Panc1 (cell line): Measurements from ENCODE around the gene KCND3. TPM values are rescaled to one million over a fixed set of nuclear protein-coding genes. Genes with fewer than 3 reads are reported as not detected.

ENCODE experiments used
- ATAC-seq: fragments of 200-7000 bp; cut with Tn5 transposase; 2 replicates; pipeline ENCODE4 v1.9.1; 2020; ENCODE audit warnings: mild to moderate bottlenecking, moderate library complexity
- BruUV-seq: library from RNA; stranded (reverse); fragments of 400-500 nt; replicated peaks from 2 replicates; lab custom pipeline; 2021; lab: Mats Ljungman, UMichigan
- CTCF ChIA-PET: fragments of 300-600 bp; sonication (Branson Sonifier 250); formaldehyde crosslinking; loops from one replicate; lab custom pipeline; 2022; ENCODE audit warnings: antibody characterized with exemption; lab: Charles Lee
- POLR2A ChIA-PET: fragments of 300-600 bp; sonication (Branson Sonifier 250); formaldehyde crosslinking; loops from one replicate; lab custom pipeline; 2022; ENCODE audit warnings: antibody characterized with exemption; lab: Charles Lee
- DNase-seq: peaks from one replicate; pipeline ENCODE4 v3.0.0-alpha.2; 2010; ENCODE audit warnings: low read depth, low spot score
- H3K27ac ChIP-seq: 2 replicates; pipeline ENCODE4 v1.5.1; 2011; ENCODE audit warnings: mild to moderate bottlenecking, low read length, inconsistent platforms
- H3K27me3 ChIP-seq: fragments of 200-500 bp; sonication (Bioruptor generic); 2 replicates; pipeline ENCODE4 v1.6.0; 2014; ENCODE audit warnings: low read length, inconsistent platforms; ENCODE audit not compliant: control insufficient read depth, insufficient read depth
- H3K36me3 ChIP-seq: fragments of 200-500 bp; sonication (Bioruptor generic); 2 replicates; pipeline ENCODE4 v1.5.1; 2014; ENCODE audit warnings: inconsistent platforms, mild to moderate bottlenecking, low read length, moderate library complexity; ENCODE audit not compliant: control insufficient read depth, insufficient read depth
- H3K4me1 ChIP-seq: 2 replicates; pipeline ENCODE4 v1.5.1; 2011; ENCODE audit warnings: inconsistent platforms, mild to moderate bottlenecking, low read length, moderate library complexity; ENCODE audit not compliant: control insufficient read depth, insufficient read depth
- H3K4me3 ChIP-seq, 2 experiments: 2 replicates each; pipeline ENCODE4 v1.5.1; 2011 to 2012; ENCODE audit warnings: low read depth in 2 of 2, low read length in 2 of 2, mild to moderate bottlenecking in 2 of 2, inconsistent platforms in 1 of 2, moderate library complexity in 1 of 2
- H3K9me3 ChIP-seq: fragments of 200-500 bp; sonication (Bioruptor generic); 2 replicates; pipeline ENCODE4 v1.5.1; 2014; ENCODE audit warnings: low read depth, mild to moderate bottlenecking, inconsistent platforms, low read length, moderate library complexity; ENCODE audit not compliant: control insufficient read depth, insufficient read depth
- POLR2AphosphoS5 ChIP-seq: IDR thresholded peaks from 2 replicates; pipeline ENCODE4 v1.6.1; 2012; ENCODE audit warnings: mild to moderate bottlenecking, low read depth, low read length, moderate library complexity
- SIN3A ChIP-seq: IDR thresholded peaks from 2 replicates; pipeline ENCODE4 v1.6.1; 2012; ENCODE audit warnings: low read depth, mild to moderate bottlenecking, low read length, moderate library complexity, borderline replicate concordance; ENCODE audit not compliant: insufficient read depth
- TCF7L2 ChIP-seq: IDR thresholded peaks from 2 replicates; pipeline ENCODE4 v1.6.1; 2011; ENCODE audit warnings: mild to moderate bottlenecking, low read depth, low read length, inconsistent platforms
- in situ Hi-C: cut with HindIII; loops from 2 replicates; pipeline ENCODE4 v1.10.0; 2016; ENCODE audit warnings: low sequenced_read_pairs, low pct_unique_long_range_greater_than_20kb
- intact Hi-C: fragments of 100-400 bp; cut with micrococcal nuclease; formaldehyde crosslinking; loops from one replicate; pipeline ENCODE4 v1.10.0; 2022; ENCODE audit not compliant: unreplicated experiment
- total RNA-seq: library from RNA; stranded (reverse); gene quantifications from one replicate; pipeline ENCODE4 v1.2.1, GENCODE V29; 2021; ENCODE audit not compliant: unreplicated experiment
- TF ChIP-seq, protein P1 (sequence below): fragments of 450-650 bp; IDR thresholded peaks from 2 replicates; pipeline ENCODE4 v1.5.1; 2017; ENCODE audit warnings: mild to moderate bottlenecking
- TF ChIP-seq, protein P2 (sequence below), 2 experiments: IDR thresholded peaks; 2 replicates each; pipeline ENCODE4 v1.6.1; 2011 to 2012; ENCODE audit warnings: low read depth in 2 of 2, control low read depth in 1 of 2, low read length in 1 of 2, mild to moderate bottlenecking in 1 of 2, moderate library complexity in 1 of 2; ENCODE audit not compliant: insufficient read depth in 1 of 2

KCND3 gene
- total RNA-seq, 1 experiment from 2014 or later: not detected

DNA sequence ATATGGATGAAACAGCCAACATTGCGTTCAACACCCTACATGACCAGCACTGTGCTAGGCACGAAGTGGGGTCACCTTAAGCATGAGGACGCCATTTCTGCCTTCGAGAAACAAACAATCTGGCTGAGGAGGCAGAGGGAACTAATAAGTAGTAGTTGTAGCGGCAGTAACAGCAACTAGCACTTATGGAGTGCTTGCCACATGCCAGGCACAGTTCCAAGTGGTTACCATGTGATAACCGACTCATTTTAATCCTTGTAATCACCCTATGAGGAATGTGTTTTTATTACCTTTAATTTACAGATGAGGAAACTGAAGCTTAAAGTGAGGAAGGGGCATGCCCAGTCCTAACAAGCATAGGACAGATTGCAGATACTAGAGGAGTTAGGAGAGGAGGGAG lies 33.7 kb downstream of the KCND3 start:
- DNase-seq (no peak), ATAC-seq (no peak)
- Histone ChIP-seq H3K36me3 (no peaks in the 10 kb centered on the region), H3K4me1 (no peaks in the 10 kb centered on the region), H3K27me3 (no peaks in the 10 kb centered on the region; the same call in 1 of the 2 replicates), H3K4me3 (no peak overlapping the region), H3K9me3 (no peaks in the 10 kb centered on the region), H3K27ac (no peak overlapping the region)
- POLR2A ChIA-PET: no interaction called here
- BruUV-seq: no TSS peak
- in situ Hi-C loops: no loop called here
- CTCF ChIA-PET: interaction anchor here (0.5 kb wide), 1 partner anchor 297 kb away, joined by 5 read pairs; no protein-coding TSS in a partner anchor
- intact Hi-C loops: no loop called here
- TF ChIP-seq POLR2AphosphoS5 (no peak), TCF7L2 (no peak), SIN3A (no peak)
- TF ChIP-seq, protein P1, sequence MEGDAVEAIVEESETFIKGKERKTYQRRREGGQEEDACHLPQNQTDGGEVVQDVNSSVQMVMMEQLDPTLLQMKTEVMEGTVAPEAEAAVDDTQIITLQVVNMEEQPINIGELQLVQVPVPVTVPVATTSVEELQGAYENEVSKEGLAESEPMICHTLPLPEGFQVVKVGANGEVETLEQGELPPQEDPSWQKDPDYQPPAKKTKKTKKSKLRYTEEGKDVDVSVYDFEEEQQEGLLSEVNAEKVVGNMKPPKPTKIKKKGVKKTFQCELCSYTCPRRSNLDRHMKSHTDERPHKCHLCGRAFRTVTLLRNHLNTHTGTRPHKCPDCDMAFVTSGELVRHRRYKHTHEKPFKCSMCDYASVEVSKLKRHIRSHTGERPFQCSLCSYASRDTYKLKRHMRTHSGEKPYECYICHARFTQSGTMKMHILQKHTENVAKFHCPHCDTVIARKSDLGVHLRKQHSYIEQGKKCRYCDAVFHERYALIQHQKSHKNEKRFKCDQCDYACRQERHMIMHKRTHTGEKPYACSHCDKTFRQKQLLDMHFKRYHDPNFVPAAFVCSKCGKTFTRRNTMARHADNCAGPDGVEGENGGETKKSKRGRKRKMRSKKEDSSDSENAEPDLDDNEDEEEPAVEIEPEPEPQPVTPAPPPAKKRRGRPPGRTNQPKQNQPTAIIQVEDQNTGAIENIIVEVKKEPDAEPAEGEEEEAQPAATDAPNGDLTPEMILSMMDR: no peak
- TF ChIP-seq, protein P2, sequence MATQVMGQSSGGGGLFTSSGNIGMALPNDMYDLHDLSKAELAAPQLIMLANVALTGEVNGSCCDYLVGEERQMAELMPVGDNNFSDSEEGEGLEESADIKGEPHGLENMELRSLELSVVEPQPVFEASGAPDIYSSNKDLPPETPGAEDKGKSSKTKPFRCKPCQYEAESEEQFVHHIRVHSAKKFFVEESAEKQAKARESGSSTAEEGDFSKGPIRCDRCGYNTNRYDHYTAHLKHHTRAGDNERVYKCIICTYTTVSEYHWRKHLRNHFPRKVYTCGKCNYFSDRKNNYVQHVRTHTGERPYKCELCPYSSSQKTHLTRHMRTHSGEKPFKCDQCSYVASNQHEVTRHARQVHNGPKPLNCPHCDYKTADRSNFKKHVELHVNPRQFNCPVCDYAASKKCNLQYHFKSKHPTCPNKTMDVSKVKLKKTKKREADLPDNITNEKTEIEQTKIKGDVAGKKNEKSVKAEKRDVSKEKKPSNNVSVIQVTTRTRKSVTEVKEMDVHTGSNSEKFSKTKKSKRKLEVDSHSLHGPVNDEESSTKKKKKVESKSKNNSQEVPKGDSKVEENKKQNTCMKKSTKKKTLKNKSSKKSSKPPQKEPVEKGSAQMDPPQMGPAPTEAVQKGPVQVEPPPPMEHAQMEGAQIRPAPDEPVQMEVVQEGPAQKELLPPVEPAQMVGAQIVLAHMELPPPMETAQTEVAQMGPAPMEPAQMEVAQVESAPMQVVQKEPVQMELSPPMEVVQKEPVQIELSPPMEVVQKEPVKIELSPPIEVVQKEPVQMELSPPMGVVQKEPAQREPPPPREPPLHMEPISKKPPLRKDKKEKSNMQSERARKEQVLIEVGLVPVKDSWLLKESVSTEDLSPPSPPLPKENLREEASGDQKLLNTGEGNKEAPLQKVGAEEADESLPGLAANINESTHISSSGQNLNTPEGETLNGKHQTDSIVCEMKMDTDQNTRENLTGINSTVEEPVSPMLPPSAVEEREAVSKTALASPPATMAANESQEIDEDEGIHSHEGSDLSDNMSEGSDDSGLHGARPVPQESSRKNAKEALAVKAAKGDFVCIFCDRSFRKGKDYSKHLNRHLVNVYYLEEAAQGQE (IDR thresholded peaks at IDR 0.05; ENCODE audit: insufficient read depth in 1 of 2, low read depth in 2 of 2, low read length in 1 of 2): no peak

DNA sequence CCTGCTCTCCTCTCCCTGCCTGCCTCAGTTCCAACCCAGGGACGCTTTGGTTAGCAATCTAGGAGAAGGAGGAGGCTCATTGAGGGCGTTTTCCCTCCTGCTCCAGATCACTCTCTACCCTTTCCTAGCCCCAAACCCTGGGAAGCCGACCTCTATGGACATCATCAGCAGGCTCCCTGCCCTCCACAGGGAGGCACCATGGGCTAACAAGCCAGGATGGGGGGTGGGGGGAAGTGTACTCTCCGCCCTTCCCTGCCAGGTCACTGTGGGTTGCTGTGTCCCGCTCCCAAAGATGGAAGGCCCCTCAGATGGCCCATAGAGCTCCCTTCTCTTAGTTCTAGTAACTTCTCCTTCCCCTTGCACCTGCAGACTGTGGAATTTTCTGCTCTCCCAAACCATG lies 35.7 kb downstream of the KCND3 start:
- Histone ChIP-seq H3K4me1 (no peaks in the 10 kb centered on the region), H3K27ac (no peak overlapping the region), H3K36me3 (no peaks in the 10 kb centered on the region), H3K27me3 (no peaks in the 10 kb centered on the region; the same call in 1 of the 2 replicates), H3K9me3 (no peaks in the 10 kb centered on the region), H3K4me3 (no peak overlapping the region)
- DNase-seq (no peak), ATAC-seq (no peak)
- intact Hi-C loops: no loop called here
- POLR2A ChIA-PET: no interaction called here
- no TSS peak for BruUV-seq
- no peak for TF ChIP-seq SIN3A
- CTCF ChIA-PET: no interaction called here
- in situ Hi-C loops: no loop called here

DNA sequence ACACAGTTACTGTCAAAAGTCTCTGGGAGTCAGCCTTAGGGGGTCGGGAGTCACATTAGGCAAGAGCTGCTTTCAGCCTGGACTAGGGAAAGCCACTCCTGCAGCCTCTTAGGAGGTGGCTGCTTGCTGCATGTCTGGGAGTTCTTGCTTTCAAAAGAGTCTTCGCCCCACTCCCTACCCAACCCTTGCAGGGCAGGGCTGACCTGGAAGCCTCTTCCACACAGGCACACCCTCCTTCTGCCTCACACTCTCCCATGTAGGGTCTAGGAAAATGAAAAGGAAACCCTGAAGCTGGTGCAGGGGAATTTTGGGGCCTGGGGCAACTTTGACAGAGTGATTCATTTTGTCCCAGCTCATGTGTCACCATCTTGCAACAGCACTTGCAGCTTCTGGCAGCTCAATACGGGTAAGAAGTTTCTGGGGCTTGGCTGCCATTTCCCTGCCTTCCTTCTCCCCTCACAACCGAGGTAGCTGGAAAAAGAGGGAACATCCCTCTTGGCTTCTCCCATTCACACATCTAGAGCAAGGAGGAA lies 37.3 kb downstream of the KCND3 start:
- Histone ChIP-seq H3K27ac (no peak overlapping the region), H3K4me1 (no peaks in the 10 kb centered on the region), H3K27me3 (no peaks in the 10 kb centered on the region), H3K9me3 (no peaks in the 10 kb centered on the region), H3K36me3 (no peaks in the 10 kb centered on the region), H3K4me3 (no peak overlapping the region)
- ATAC-seq (no peak), DNase-seq (no peak)
- CTCF ChIA-PET: no interaction called here
- no peak for TF ChIP-seq TCF7L2
- no peak for TF ChIP-seq POLR2AphosphoS5
- TF ChIP-seq SIN3A: no peak
- TF ChIP-seq, protein P2 (IDR thresholded peaks at IDR 0.05; ENCODE audit: insufficient read depth in 1 of 2, low read depth in 2 of 2, low read length in 1 of 2): no peak
- TF ChIP-seq, protein P1: no peak
- POLR2A ChIA-PET: no interaction called here
- in situ Hi-C loops (no loop called here), intact Hi-C loops (no loop called here)
- no TSS peak for BruUV-seq
